ENCODE results near the gene SPTBN5.
A peak's percentile ranks its signal among the peaks of the same experiment; 100 is the strongest.

Gene SPTBN5

DNA sequence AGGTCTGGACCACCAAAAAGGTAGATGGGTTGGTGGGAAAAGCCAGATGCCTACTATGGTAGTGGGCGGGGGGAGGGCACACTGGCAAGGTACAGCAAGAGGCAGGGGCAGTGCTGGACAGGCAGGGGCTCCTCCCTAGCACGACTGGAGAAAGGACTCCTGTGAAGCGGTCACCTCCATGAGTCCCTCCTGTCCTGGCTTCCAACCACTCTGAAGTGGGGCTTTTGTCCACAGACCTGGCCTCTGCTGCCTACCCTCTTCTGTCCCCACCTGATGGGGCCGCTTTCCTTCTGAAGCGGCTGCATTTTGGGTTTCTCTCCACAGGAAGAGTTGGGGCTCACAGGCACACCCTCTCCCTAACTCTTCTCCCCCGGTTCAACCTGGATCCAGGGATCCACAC lies 2.7 kb upstream of the SPTBN5 start:
- WGBS: 98% methylated on average over 6 of the region's 6 CpGs
- H3K9me3 ChIP-seq (ENCODE audit: control insufficient read depth, low read length): no peaks in the 10 kb centered on the region
- no peak overlapping the region for H2AFZ ChIP-seq (ENCODE audit: low read depth, low read length)

DNA sequence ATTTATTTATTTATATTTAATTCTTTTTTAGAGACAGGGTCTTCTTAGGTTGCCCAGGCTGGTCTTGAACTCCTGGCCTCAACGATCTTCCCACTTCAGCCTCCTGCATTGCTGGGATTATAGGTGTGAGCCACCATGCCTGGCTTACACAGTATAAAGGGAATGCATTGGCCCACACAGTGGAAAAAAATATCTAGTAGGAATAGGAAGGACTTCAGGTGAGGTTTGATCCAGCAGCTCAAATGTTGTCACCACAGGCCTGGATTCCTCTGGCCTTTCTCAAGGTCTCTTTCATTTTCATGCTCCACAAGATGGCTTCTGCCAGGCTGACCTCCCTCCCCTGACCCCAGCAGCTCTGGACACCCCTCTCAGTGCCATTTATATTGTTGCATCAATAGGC lies 2.1 kb upstream of the SPTBN5 start:
- H4K91ac ChIP-seq (ENCODE audit: low read length): no peak overlapping the region
- H2BK15ac ChIP-seq (ENCODE audit: low read depth, poor library complexity, severe bottlenecking): no peak overlapping the region
- H3K27me3 ChIP-seq (ENCODE audit: control insufficient read depth in 1 of 2, insufficient read depth in 1 of 2, low read length in 2 of 2): peaks cover 0 to 9% of the 10 kb centered on the region in 2 experiments
- no peak overlapping the region for H3K9ac ChIP-seq (ENCODE audit: low read length)
- H3K14ac ChIP-seq (ENCODE audit: low read length in 2 of 2): no peak overlapping the region
- H4K8ac ChIP-seq (ENCODE audit: low read length): no peak overlapping the region
- H3K23ac ChIP-seq (ENCODE audit: low read length in 2 of 2): no peak overlapping the region
- no peak overlapping the region for H2BK5ac ChIP-seq (ENCODE audit: low read depth, low read length, poor library complexity, severe bottlenecking)
- no peak overlapping the region for H2BK120ac ChIP-seq (ENCODE audit: low read depth, low read length)
- no peak overlapping the region for H3K27ac ChIP-seq (ENCODE audit: low read length, poor library complexity, severe bottlenecking)
- no peak overlapping the region for H3K4ac ChIP-seq (ENCODE audit: low read depth in 1 of 2, low read length in 2 of 2)
- H2AK5ac ChIP-seq (ENCODE audit: low read length, severe bottlenecking): no peak overlapping the region
- 100% methylated on average over 1 of the region's 1 CpG for WGBS
- DNase-seq: no peak
- peaks cover 53% of the 10 kb centered on the region for H3K4me1 ChIP-seq (ENCODE audit: control insufficient read depth, insufficient read depth, low read depth, low read length)
- H3K9me3 ChIP-seq (ENCODE audit: control insufficient read depth, low read length): no peaks in the 10 kb centered on the region
- no peak overlapping the region for H2AFZ ChIP-seq (ENCODE audit: low read depth, low read length)
- H3K4me2 ChIP-seq (ENCODE audit: low read length, poor library complexity, severe bottlenecking): no peak overlapping the region
- H3K36me3 ChIP-seq (ENCODE audit: control insufficient read depth in 1 of 2, insufficient read depth in 2 of 2, low read depth in 1 of 2, low read length in 2 of 2): peaks cover 31 to 48% of the 10 kb centered on the region in 2 experiments
- peaks cover 12% of the 10 kb centered on the region for H3K79me1 ChIP-seq (replicated peaks; ENCODE audit: low read length, poor library complexity, severe bottlenecking)
- H3K18ac ChIP-seq (ENCODE audit: low read depth in 1 of 2, low read length in 2 of 2): no peak overlapping the region
- no peak overlapping the region for H3K4me3 ChIP-seq (ENCODE audit: insufficient read depth in 1 of 2, low read depth in 1 of 2, low read length in 2 of 2)
- H2BK12ac ChIP-seq (ENCODE audit: low read length in 2 of 2): no peak overlapping the region

More for the DNA sequence above, 2.7 kb upstream of the SPTBN5 start:
- Histone ChIP-seq H3K79me1 (replicated peaks; ENCODE audit: low read length, poor library complexity, severe bottlenecking) (peaks cover 12% of the 10 kb centered on the region), H3K27me3 (ENCODE audit: control insufficient read depth in 1 of 2, insufficient read depth in 1 of 2, low read length in 2 of 2) (peaks cover 0 to 4% of the 10 kb centered on the region in 2 experiments), H3K4me3 (ENCODE audit: insufficient read depth in 1 of 2, low read depth in 1 of 2, low read length in 2 of 2) (no peak overlapping the region), H4K91ac (ENCODE audit: low read length) (no peak overlapping the region), H2BK15ac (ENCODE audit: low read depth, poor library complexity, severe bottlenecking) (no peak overlapping the region), H2AK5ac (ENCODE audit: low read length, severe bottlenecking) (no peak overlapping the region), H3K9ac (ENCODE audit: low read length) (no peak overlapping the region), H3K4me1 (ENCODE audit: control insufficient read depth, insufficient read depth, low read depth, low read length) (peaks cover 53% of the 10 kb centered on the region), H3K4me2 (ENCODE audit: low read length, poor library complexity, severe bottlenecking) (no peak overlapping the region), H2BK120ac (ENCODE audit: low read depth, low read length) (no peak overlapping the region), H3K4ac (ENCODE audit: low read depth in 1 of 2, low read length in 2 of 2) (no peak overlapping the region), H3K23ac (ENCODE audit: low read length in 2 of 2) (no peak overlapping the region), H4K8ac (ENCODE audit: low read length) (no peak overlapping the region), H2BK12ac (ENCODE audit: low read length in 2 of 2) (no peak overlapping the region), H3K14ac (ENCODE audit: low read length in 2 of 2) (no peak overlapping the region), H3K18ac (ENCODE audit: low read depth in 1 of 2, low read length in 2 of 2) (no peak overlapping the region), H2BK5ac (ENCODE audit: low read depth, low read length, poor library complexity, severe bottlenecking) (no peak overlapping the region), H3K27ac (ENCODE audit: low read length, poor library complexity, severe bottlenecking) (no peak overlapping the region), H3K36me3 (ENCODE audit: control insufficient read depth in 1 of 2, insufficient read depth in 2 of 2, low read depth in 1 of 2, low read length in 2 of 2) (peaks cover 31 to 50% of the 10 kb centered on the region in 2 experiments)
- DNase-seq: no peak

DNA sequence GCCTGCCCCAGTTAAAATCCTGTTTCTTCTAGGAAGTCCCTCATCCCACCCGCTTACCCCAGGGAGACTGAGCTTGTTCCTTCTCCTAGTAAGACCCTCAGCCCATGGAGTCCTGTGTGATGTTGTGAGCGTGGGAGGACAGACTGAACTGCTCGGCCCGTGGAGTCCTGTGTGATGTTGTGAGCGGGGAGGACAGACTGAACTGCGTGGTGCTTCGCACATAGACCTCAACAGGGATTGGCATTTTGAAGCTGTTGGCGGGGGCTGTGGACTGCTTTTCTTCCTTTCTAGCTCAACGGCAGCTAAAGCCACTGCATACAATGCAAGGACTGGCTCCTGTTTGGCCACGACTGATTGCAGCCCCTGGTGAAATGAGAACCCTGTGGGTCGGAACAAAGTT lies 1.6 kb upstream of the SPTBN5 start:
- Histone ChIP-seq H4K91ac (ENCODE audit: low read length) (peak overlapping the region; percentile 18), H3K27me3 (ENCODE audit: control insufficient read depth in 1 of 2, insufficient read depth in 1 of 2, low read length in 2 of 2) (peaks cover 0 to 13% of the 10 kb centered on the region in 2 experiments), H3K27ac (ENCODE audit: low read length, poor library complexity, severe bottlenecking) (peak overlapping the region; percentile 91), H3K79me1 (replicated peaks; ENCODE audit: low read length, poor library complexity, severe bottlenecking) (peaks cover 10% of the 10 kb centered on the region), H2BK15ac (ENCODE audit: low read depth, poor library complexity, severe bottlenecking) (no peak overlapping the region), H2BK5ac (ENCODE audit: low read depth, low read length, poor library complexity, severe bottlenecking) (no peak overlapping the region), H2AFZ (ENCODE audit: low read depth, low read length) (no peak overlapping the region), H3K4me1 (ENCODE audit: control insufficient read depth, insufficient read depth, low read depth, low read length) (peaks cover 49% of the 10 kb centered on the region), H3K18ac (ENCODE audit: low read depth in 1 of 2, low read length in 2 of 2) (peak overlapping the region; percentile 35 to 52), H3K4me3 (ENCODE audit: insufficient read depth in 1 of 2, low read depth in 1 of 2, low read length in 2 of 2) (no peak overlapping the region), H3K4ac (ENCODE audit: low read depth in 1 of 2, low read length in 2 of 2) (no peak overlapping the region), H2AK5ac (ENCODE audit: low read length, severe bottlenecking) (peak overlapping the region; percentile 23), H4K8ac (ENCODE audit: low read length) (no peak overlapping the region), H3K4me2 (ENCODE audit: low read length, poor library complexity, severe bottlenecking) (peak overlapping the region; percentile 50), H3K14ac (ENCODE audit: low read length in 2 of 2) (no peak overlapping the region), H3K9ac (ENCODE audit: low read length) (no peak overlapping the region), H3K36me3 (ENCODE audit: control insufficient read depth in 1 of 2, insufficient read depth in 2 of 2, low read depth in 1 of 2, low read length in 2 of 2) (peaks cover 27 to 44% of the 10 kb centered on the region in 2 experiments), H2BK12ac (ENCODE audit: low read length in 2 of 2) (no peak overlapping the region), H3K23ac (ENCODE audit: low read length in 2 of 2) (no peak overlapping the region), H2BK120ac (ENCODE audit: low read depth, low read length) (no peak overlapping the region), H3K9me3 (ENCODE audit: control insufficient read depth, low read length) (no peaks in the 10 kb centered on the region)
- 98% methylated on average over 8 of the region's 11 CpGs for WGBS
- no peak for DNase-seq

DNA sequence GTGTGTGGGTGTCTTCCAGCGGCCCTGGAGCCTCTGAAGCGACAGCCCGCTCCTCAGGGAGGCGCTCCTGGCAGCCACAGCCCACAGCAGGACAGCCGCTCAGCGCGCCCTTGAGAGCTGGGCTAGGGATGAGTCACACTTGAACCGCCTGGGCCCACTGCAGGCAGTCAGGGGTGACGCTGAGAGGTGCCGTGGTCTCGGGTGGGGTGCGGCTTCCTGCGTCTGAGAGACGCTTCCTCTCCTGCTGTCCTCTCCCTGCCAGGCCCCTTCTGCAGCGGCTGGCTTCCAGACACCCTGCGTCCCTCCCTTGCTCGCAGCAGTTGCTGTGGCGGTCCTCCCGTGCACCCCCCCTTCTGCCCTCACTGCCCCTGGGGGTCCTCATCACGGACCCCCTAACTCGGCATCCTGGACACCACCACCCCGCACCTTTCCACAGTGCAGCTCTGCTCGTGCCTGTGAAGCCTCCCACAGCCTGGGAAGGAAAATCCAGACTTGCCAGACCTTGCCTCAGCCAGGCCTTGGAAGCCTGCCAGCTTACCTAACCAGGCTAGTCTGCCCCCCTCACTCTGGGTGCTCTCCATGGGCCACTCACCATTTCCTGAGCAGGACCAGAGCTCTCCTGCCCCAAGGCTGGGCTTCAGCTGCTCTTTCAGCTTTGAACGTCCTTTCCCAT lies 1.1 kb upstream of the SPTBN5 start:
- Histone ChIP-seq H2BK5ac (ENCODE audit: low read depth, low read length, poor library complexity, severe bottlenecking) (peak overlapping the region; percentile 81), H3K23ac (ENCODE audit: low read length in 2 of 2) (peak overlapping the region in 1 of 2 experiments; percentile 19), H2BK12ac (ENCODE audit: low read length in 2 of 2) (peak overlapping the region in 1 of 2 experiments; percentile 45), H2BK15ac (ENCODE audit: low read depth, poor library complexity, severe bottlenecking) (no peak overlapping the region), H2AK5ac (ENCODE audit: low read length, severe bottlenecking) (peak overlapping the region; percentile 55), H3K4me3 (ENCODE audit: insufficient read depth in 1 of 2, low read depth in 1 of 2, low read length in 2 of 2) (peak overlapping the region; percentile 21 to 64), H3K27ac (ENCODE audit: low read length, poor library complexity, severe bottlenecking) (peak overlapping the region; percentile 91), H3K9me3 (ENCODE audit: control insufficient read depth, low read length) (no peaks in the 10 kb centered on the region), H3K4ac (ENCODE audit: low read depth in 1 of 2, low read length in 2 of 2) (peak overlapping the region; percentile 19 to 92), H2AFZ (ENCODE audit: low read depth, low read length) (peak overlapping the region; percentile 30), H3K36me3 (ENCODE audit: control insufficient read depth in 1 of 2, insufficient read depth in 2 of 2, low read depth in 1 of 2, low read length in 2 of 2) (peaks cover 21 to 38% of the 10 kb centered on the region in 2 experiments), H4K91ac (ENCODE audit: low read length) (peak overlapping the region; percentile 79), H2BK120ac (ENCODE audit: low read depth, low read length) (no peak overlapping the region), H3K14ac (ENCODE audit: low read length in 2 of 2) (peak overlapping the region in 1 of 2 experiments; percentile 58), H3K9ac (ENCODE audit: low read length) (peak overlapping the region; percentile 64), H3K18ac (ENCODE audit: low read depth in 1 of 2, low read length in 2 of 2) (peak overlapping the region; percentile 73 to 91), H3K79me1 (replicated peaks; ENCODE audit: low read length, poor library complexity, severe bottlenecking) (peaks cover 6% of the 10 kb centered on the region), H3K27me3 (ENCODE audit: control insufficient read depth in 1 of 2, insufficient read depth in 1 of 2, low read length in 2 of 2) (peaks cover 0 to 19% of the 10 kb centered on the region in 2 experiments), H3K4me2 (ENCODE audit: low read length, poor library complexity, severe bottlenecking) (peak overlapping the region; percentile 50), H3K4me1 (ENCODE audit: control insufficient read depth, insufficient read depth, low read depth, low read length) (peaks cover 47% of the 10 kb centered on the region), H4K8ac (ENCODE audit: low read length) (peak overlapping the region; percentile 83)
- DNase-seq: peak; percentile 88
- WGBS: 29% methylated on average over 24 of the region's 24 CpGs
